Measurements from ENCODE around the gene LOXHD1. TPM values are rescaled to one million over a fixed set of nuclear protein-coding genes. Genes with fewer than 3 reads are reported as not detected.

Gene LOXHD1
- total RNA-seq, 2 donors from 2014 or later: 0.11 TPM; not detected in 1

DNA sequence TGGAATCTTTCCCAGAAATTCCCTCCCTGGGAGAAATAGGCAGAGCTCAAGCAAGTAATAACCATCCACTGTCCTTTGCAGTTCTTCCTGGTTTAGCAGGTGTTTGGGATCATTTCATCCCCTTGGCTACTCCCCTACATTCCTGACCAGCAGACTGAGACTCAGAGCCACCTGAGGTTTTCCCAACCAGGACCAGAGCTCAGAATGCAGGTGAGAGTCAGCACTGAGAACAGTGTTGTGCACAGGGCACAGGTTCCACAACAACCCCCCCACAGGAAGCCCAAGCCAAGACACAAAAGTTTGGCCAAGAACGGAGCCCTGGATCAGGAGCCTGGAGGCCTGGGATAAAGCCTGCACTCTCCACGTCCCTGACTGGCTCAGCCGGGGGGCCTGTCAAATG lies 21.0 kb upstream of the LOXHD1 start:
- peaks cover 0 to 5% of the 10 kb centered on the region in 2 donors for H3K4me1 ChIP-seq
- TF ChIP-seq, protein P1, sequence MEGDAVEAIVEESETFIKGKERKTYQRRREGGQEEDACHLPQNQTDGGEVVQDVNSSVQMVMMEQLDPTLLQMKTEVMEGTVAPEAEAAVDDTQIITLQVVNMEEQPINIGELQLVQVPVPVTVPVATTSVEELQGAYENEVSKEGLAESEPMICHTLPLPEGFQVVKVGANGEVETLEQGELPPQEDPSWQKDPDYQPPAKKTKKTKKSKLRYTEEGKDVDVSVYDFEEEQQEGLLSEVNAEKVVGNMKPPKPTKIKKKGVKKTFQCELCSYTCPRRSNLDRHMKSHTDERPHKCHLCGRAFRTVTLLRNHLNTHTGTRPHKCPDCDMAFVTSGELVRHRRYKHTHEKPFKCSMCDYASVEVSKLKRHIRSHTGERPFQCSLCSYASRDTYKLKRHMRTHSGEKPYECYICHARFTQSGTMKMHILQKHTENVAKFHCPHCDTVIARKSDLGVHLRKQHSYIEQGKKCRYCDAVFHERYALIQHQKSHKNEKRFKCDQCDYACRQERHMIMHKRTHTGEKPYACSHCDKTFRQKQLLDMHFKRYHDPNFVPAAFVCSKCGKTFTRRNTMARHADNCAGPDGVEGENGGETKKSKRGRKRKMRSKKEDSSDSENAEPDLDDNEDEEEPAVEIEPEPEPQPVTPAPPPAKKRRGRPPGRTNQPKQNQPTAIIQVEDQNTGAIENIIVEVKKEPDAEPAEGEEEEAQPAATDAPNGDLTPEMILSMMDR (IDR thresholded peaks at IDR 0.05): no peak
- no peak for DNase-seq (ENCODE audit: low spot score)
- no peak overlapping the region for H3K27ac ChIP-seq
- H3K4me3 ChIP-seq: no peak overlapping the region
- no peaks in the 10 kb centered on the region for H3K36me3 ChIP-seq
- no peaks in the 10 kb centered on the region for H3K9me3 ChIP-seq
- no peaks in the 10 kb centered on the region for H3K27me3 ChIP-seq

DNA sequence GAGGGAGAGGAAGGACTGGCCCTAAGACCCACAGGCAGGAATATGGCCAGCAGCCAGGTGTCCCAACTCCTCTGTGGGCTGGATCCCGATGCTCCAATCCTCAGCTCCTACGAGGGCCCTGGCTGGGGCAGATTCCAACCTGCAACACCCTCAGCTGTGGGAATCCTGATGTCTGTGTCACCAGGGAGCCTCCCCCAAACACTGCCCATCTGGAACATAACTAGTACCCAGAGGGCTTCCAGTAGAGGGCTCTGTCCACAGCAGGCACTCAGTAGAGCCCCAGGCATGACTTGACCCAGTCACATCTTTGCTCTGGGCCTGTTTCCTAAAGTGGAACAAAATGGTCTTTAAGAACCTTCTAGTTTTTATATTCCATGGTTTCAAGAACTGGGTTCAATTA lies 20.6 kb upstream of the LOXHD1 start:
- peaks cover 0 to 5% of the 10 kb centered on the region in 2 donors for H3K4me1 ChIP-seq
- H3K27me3 ChIP-seq: no peaks in the 10 kb centered on the region
- H3K36me3 ChIP-seq: no peaks in the 10 kb centered on the region
- no peaks in the 10 kb centered on the region for H3K9me3 ChIP-seq
- DNase-seq (ENCODE audit: low spot score): no peak
- H3K4me3 ChIP-seq: no peak overlapping the region
- TF ChIP-seq, protein P1 (IDR thresholded peaks at IDR 0.05): peak in 1 of 2 donors; percentile 42
- no peak overlapping the region for H3K27ac ChIP-seq

DNA sequence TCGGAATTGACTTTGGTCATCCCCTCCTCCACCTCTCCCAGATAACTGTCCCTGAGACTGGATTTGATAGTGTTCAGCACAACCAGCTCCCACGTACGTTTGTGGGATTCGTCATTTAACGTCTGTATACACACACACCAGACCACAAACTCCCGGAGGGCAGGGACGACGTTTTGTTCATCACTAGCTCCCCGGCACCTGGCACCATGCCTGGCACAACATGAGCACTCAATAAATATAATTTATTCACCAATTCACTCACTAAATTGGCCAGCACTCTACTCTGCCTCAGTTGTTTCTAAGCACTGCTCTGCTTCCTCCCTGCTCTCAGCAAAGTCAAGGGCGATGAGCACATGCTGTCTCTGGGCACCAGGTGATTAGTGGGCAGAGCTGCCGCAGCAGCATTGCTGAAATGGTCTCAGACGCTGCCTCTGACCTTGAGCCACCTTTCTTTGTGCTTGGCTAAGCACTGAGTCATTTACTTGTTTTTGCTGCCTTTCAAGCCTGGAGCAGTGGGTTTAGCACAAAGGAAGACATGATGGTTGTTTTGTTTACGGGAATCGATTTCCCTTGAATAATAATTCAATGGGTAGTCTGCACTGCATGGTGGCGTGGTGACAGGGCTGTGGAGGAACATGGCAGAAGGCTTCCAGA lies 19.3 kb upstream of the LOXHD1 start:
- Histone ChIP-seq H3K27me3 (no peaks in the 10 kb centered on the region), H3K36me3 (no peaks in the 10 kb centered on the region), H3K9me3 (no peaks in the 10 kb centered on the region), H3K4me3 (no peak overlapping the region), H3K27ac (no peak overlapping the region), H3K4me1 (peaks cover 0 to 5% of the 10 kb centered on the region in 2 donors)
- TF ChIP-seq, protein P1 (IDR thresholded peaks at IDR 0.05): no peak
- no peak for DNase-seq (ENCODE audit: low spot score)

DNA sequence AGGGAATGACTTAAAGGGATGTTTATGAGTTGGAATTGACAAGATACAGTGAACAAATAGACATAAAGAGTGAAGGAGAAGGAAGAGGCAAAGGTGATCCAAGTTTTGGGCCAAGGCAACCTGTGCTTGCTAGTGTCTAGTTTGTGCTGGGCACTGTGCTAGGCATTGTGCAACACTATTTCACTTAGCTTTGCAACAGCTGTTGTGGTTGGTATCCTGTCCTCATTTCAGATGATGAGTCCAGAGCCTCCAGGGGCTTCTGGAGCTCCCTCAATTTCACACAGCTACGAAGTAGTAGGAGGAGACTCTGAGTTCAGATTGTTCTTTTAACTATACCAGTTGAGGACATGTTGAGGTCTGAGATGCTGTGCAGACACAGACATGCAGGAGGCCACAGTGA lies 18.1 kb upstream of the LOXHD1 start:
- no peak overlapping the region for H3K4me3 ChIP-seq
- H3K36me3 ChIP-seq: no peaks in the 10 kb centered on the region
- no peaks in the 10 kb centered on the region for H3K27me3 ChIP-seq
- H3K9me3 ChIP-seq: no peaks in the 10 kb centered on the region
- no peak for DNase-seq (ENCODE audit: low spot score)
- H3K27ac ChIP-seq: no peak overlapping the region
- TF ChIP-seq, protein P1 (IDR thresholded peaks at IDR 0.05): no peak
- no peaks in the 10 kb centered on the region for H3K4me1 ChIP-seq

DNA sequence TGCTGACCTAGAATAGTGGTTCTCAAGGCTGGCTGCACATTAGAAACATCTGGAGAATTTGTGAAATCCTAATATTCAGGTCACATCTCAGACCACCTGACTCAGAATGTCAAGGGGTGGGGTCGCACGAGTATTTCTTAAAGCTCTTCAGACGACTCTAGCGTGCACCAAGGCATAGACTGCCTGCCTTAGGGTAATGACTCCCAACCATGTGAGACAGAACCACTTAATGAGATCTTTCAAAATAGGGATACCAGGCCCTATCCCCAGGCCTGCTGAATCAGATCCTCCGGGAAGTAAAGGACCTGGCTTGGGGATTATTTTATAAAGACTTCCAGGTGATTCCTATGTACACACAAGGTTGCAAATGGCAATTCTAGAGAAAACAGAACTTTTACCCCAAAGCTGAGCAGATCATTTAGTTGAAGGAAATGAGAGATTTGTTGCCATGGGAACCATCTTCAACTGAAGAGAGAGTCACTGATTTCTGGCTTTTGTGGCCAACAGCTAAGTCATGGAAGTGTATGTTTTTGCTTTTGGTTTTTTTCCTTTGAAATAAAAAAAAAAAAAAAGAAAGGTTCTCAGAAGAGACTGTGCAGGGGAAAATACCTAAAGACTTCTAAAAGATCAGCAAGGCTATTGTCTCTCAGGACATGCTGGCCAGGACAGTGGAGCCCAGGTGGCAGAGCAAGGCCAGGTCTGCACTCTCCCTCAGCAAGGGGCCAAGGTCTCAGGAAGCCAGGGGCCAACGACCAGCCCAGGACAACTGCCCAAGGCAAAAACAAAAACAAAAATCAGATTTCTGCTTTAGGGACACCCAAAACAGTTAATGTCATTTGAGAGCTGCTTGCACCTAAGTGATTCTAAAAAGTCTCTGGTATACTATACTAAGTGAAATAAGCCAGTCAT lies 15.3 kb upstream of the LOXHD1 start:
- no peaks in the 10 kb centered on the region for H3K27me3 ChIP-seq
- no peak for DNase-seq (ENCODE audit: low spot score)
- no peaks in the 10 kb centered on the region for H3K9me3 ChIP-seq
- TF ChIP-seq, protein P1 (IDR thresholded peaks at IDR 0.05): no peak
- H3K4me3 ChIP-seq: no peak overlapping the region
- H3K4me1 ChIP-seq: no peaks in the 10 kb centered on the region
- no peak overlapping the region for H3K27ac ChIP-seq
- no peaks in the 10 kb centered on the region for H3K36me3 ChIP-seq
